GM23338 (cell line): ENCODE data around the gene PTPRN2. TPM values are rescaled to one million over a fixed set of nuclear protein-coding genes. Genes with fewer than 3 reads are reported as not detected.

Experiments used
- ATAC-seq: fragments of 200-7000 bp; cut with Tn5 transposase; 3 replicates; pipeline ENCODE4 v1.9.1; 2020
- DNase-seq: peaks from one replicate; pipeline ENCODE4 v3.0.0-alpha.2; 2015; ENCODE audit warnings: low spot score
- H2AFZ ChIP-seq: fragments of 200-600 bp; sonication (generic); 2 replicates; pipeline ENCODE4 v1.8.0; 2016; ENCODE audit warnings: antibody characterized with exemption, mild to moderate bottlenecking, moderate library complexity
- H3F3A ChIP-seq: fragments of 200-600 bp; sonication (generic); replicated peaks from 2 replicates; pipeline ENCODE4 v1.8.0; 2017; ENCODE audit warnings: antibody characterized with exemption, mixed run types, low read depth
- H3K27ac ChIP-seq: fragments of 200-600 bp; sonication (generic); 2 replicates; pipeline ENCODE4 v1.6.1; 2016; ENCODE audit warnings: low read depth
- H3K27me3 ChIP-seq: fragments of 200-600 bp; sonication (generic); 2 replicates; pipeline ENCODE4 v1.8.0; 2016; ENCODE audit warnings: mild to moderate bottlenecking, mixed run types, moderate library complexity; ENCODE audit not compliant: insufficient read depth
- H3K36me3 ChIP-seq: fragments of 200-600 bp; sonication (generic); 2 replicates; pipeline ENCODE4 v1.8.0; 2016; ENCODE audit warnings: mild to moderate bottlenecking; ENCODE audit not compliant: insufficient read depth
- H3K4me1 ChIP-seq: fragments of 200-600 bp; sonication (generic); 2 replicates; pipeline ENCODE4 v1.8.0; 2016; ENCODE audit warnings: mild to moderate bottlenecking, moderate library complexity; ENCODE audit not compliant: insufficient read depth
- H3K4me2 ChIP-seq: fragments of 200-600 bp; sonication (generic); 2 replicates; pipeline ENCODE4 v1.7.1; 2017; ENCODE audit warnings: mixed run types
- H3K4me3 ChIP-seq: fragments of 200-600 bp; sonication (generic); 2 replicates; pipeline ENCODE4 v1.6.1; 2016; ENCODE audit warnings: mixed run types
- H3K79me2 ChIP-seq: fragments of 200-600 bp; sonication (generic); replicated peaks from 2 replicates; pipeline ENCODE4 v1.8.0; 2017; ENCODE audit warnings: mild to moderate bottlenecking; ENCODE audit not compliant: insufficient read depth
- H3K9me2 ChIP-seq: fragments of 200-600 bp; sonication (generic); 2 replicates; pipeline ENCODE4 v1.8.0; 2017; ENCODE audit not compliant: insufficient read depth
- H4K20me1 ChIP-seq: fragments of 200-600 bp; sonication (generic); replicated peaks from 2 replicates; pipeline ENCODE4 v1.8.0; 2017; ENCODE audit warnings: mild to moderate bottlenecking; ENCODE audit not compliant: insufficient read depth
- H3K27ac Mint-ChIP-seq: 2 replicates; pipeline ENCODE4 v1.8.0; 2020; ENCODE audit warnings: inconsistent platforms, mild to moderate bottlenecking, moderate library complexity, mixed read lengths
- H3K27me3 Mint-ChIP-seq: 3 replicates; pipeline ENCODE4 v1.8.0; 2022; ENCODE audit warnings: low read depth, mild to moderate bottlenecking, moderate library complexity, mixed read lengths, inconsistent platforms; ENCODE audit not compliant: insufficient read depth, poor library complexity
- H3K36me3 Mint-ChIP-seq: 3 replicates; pipeline ENCODE4 v1.8.0; 2021; ENCODE audit warnings: low read depth, mild to moderate bottlenecking, inconsistent platforms, moderate library complexity, mixed read lengths
- H3K4me1 Mint-ChIP-seq: 3 replicates; pipeline ENCODE4 v1.8.0; 2020; ENCODE audit warnings: mild to moderate bottlenecking, inconsistent platforms, mixed read lengths
- H3K4me3 Mint-ChIP-seq: 3 replicates; pipeline ENCODE4 v1.8.0; 2021; ENCODE audit warnings: moderate library complexity, mild to moderate bottlenecking, inconsistent platforms, mixed read lengths
- H3K9me3 Mint-ChIP-seq: 3 replicates; pipeline ENCODE4 v1.8.0; 2020; ENCODE audit warnings: moderate library complexity, mild to moderate bottlenecking, inconsistent platforms, mixed read lengths
- CREB1 ChIP-seq: fragments of 250-450 bp; sonication (Bioruptor Pico); IDR thresholded peaks from 2 replicates; pipeline ENCODE4 v1.5.0; 2020; ENCODE audit warnings: low read depth, mild to moderate bottlenecking, moderate library complexity
- ETS1 ChIP-seq: IDR thresholded peaks from 2 replicates; pipeline ENCODE4 v1.6.1; 2016; ENCODE audit warnings: antibody characterized with exemption
- EZH2 ChIP-seq: fragments of 200-600 bp; sonication (generic); IDR thresholded peaks from one replicate; pipeline ENCODE4 v1.8.0; 2017; ENCODE audit warnings: antibody characterized with exemption, mild to moderate bottlenecking, low read depth; ENCODE audit not compliant: unreplicated experiment
- EZH2phosphoT487 ChIP-seq: fragments of 200-600 bp; sonication (generic); IDR thresholded peaks from one replicate; pipeline ENCODE4 v1.8.1; 2018; ENCODE audit warnings: antibody characterized with exemption; ENCODE audit not compliant: unreplicated experiment
- JUNB ChIP-seq: IDR thresholded peaks from one replicate; pipeline ENCODE4 v1.6.1; 2016; ENCODE audit warnings: antibody characterized with exemption; ENCODE audit not compliant: unreplicated experiment
- NANOG ChIP-seq: IDR thresholded peaks from 2 replicates; pipeline ENCODE4 v1.6.1; 2016; ENCODE audit warnings: antibody characterized with exemption, borderline replicate concordance
- REST ChIP-seq: IDR thresholded peaks from one replicate; pipeline ENCODE4 v1.6.1; 2018; ENCODE audit warnings: antibody characterized with exemption; ENCODE audit not compliant: unreplicated experiment
- STAT1 ChIP-seq: IDR thresholded peaks from one replicate; pipeline ENCODE4 v1.6.1; 2016; ENCODE audit warnings: antibody characterized with exemption; ENCODE audit not compliant: unreplicated experiment
- ZNF114 ChIP-seq: fragments of 250-450 bp; sonication (Bioruptor Pico); IDR thresholded peaks from 2 replicates; pipeline ENCODE4 v1.5.0; 2020; ENCODE audit warnings: mild to moderate bottlenecking, moderate library complexity
- ZNF462 ChIP-seq: fragments of 250-450 bp; sonication (Bioruptor Pico); IDR thresholded peaks from 2 replicates; pipeline ENCODE4 v1.5.0; 2020; ENCODE audit warnings: mild to moderate bottlenecking, moderate library complexity
- polyA plus RNA-seq: library from polyadenylated mRNA; unstranded; fragments of >200 nt; fragmentation: Nextera tagmentation; extraction: Ambion mirVana; gene quantifications from 2 replicates; pipeline ENCODE4 v1.2.1, GENCODE V29; 2016
- total RNA-seq: library from RNA; depleted of rRNA; stranded (reverse); fragments of >200 nt; shearing (Covaris generic); gene quantifications from 2 replicates; pipeline ENCODE4 v1.2.3, GENCODE V29; 2014
- TF ChIP-seq, protein P1 (sequence below), 2 experiments: fragments of 200-600 bp in 1 of 2; sonication (generic) in 1 of 2; conservative IDR thresholded peaks; 2 replicates each; pipeline versions ENCODE4 v1.5.1 to v1.6.1; 2016 to 2017; ENCODE audit warnings: antibody characterized with exemption in 2 of 2, low read depth in 2 of 2, mild to moderate bottlenecking in 2 of 2, moderate library complexity in 1 of 2

The PTPRN2 gene
- total and polyA plus RNA-seq, 2 experiments from 2014 or later, result 0.87 to 4.0 TPM

DNA sequence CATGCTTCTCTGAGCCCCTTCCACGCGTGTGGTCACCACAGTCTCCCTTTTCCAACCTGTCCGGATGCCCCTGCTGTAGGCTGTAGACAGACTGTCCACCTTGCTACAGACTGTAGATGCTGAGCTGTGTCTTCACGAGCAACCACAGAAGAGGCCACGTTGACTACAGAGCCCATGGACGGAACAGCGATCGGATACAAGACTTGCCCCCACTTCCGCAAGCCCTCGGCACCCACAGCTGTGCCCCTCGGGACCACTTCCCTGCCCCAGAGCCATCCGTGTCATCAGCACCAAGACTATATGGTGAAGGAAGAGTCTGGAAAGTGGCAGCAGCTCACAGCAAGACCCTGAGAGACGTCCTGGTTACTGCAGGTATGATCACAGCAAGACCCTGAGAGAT lies 759.4 kb downstream of the PTPRN2 start:
- Histone ChIP-seq H3K27me3 (no peaks in the 10 kb centered on the region), H3K4me1 (no peaks in the 10 kb centered on the region), H3K4me3 (no peak overlapping the region), H4K20me1 (no peaks in the 10 kb centered on the region), H3K4me2 (no peak overlapping the region), H3K9me2 (no peaks in the 10 kb centered on the region), H2AFZ (no peak overlapping the region), H3K27ac (no peak overlapping the region), H3K79me2 (no peaks in the 10 kb centered on the region), H3K36me3 (no peaks in the 10 kb centered on the region), H3F3A (no peaks in the 10 kb centered on the region)
- peaks cover 94% of the 10 kb centered on the region for H3K9me3 Mint-ChIP-seq
- no peak for ATAC-seq
- peaks cover 14% of the 10 kb centered on the region for H3K27me3 Mint-ChIP-seq
- no peak for TF ChIP-seq ZNF114
- no peak for TF ChIP-seq JUNB
- TF ChIP-seq, protein P1, sequence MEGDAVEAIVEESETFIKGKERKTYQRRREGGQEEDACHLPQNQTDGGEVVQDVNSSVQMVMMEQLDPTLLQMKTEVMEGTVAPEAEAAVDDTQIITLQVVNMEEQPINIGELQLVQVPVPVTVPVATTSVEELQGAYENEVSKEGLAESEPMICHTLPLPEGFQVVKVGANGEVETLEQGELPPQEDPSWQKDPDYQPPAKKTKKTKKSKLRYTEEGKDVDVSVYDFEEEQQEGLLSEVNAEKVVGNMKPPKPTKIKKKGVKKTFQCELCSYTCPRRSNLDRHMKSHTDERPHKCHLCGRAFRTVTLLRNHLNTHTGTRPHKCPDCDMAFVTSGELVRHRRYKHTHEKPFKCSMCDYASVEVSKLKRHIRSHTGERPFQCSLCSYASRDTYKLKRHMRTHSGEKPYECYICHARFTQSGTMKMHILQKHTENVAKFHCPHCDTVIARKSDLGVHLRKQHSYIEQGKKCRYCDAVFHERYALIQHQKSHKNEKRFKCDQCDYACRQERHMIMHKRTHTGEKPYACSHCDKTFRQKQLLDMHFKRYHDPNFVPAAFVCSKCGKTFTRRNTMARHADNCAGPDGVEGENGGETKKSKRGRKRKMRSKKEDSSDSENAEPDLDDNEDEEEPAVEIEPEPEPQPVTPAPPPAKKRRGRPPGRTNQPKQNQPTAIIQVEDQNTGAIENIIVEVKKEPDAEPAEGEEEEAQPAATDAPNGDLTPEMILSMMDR (conservative IDR thresholded peaks at IDR 0.05; ENCODE audit: low read depth in 2 of 2), result no peak
- no peak for TF ChIP-seq EZH2phosphoT487
- no peak for TF ChIP-seq NANOG
- TF ChIP-seq STAT1, result no peak
- TF ChIP-seq ETS1, result no peak
- TF ChIP-seq REST, result no peak
- no peak for TF ChIP-seq CREB1 (CRISPR knock-in tag)
- H3K36me3 Mint-ChIP-seq, result peaks cover 45% of the 10 kb centered on the region
- no peak for DNase-seq
- no peaks in the 10 kb centered on the region for H3K4me1 Mint-ChIP-seq
- no peak overlapping the region for H3K27ac Mint-ChIP-seq
- H3K4me3 Mint-ChIP-seq, result no peak overlapping the region

DNA sequence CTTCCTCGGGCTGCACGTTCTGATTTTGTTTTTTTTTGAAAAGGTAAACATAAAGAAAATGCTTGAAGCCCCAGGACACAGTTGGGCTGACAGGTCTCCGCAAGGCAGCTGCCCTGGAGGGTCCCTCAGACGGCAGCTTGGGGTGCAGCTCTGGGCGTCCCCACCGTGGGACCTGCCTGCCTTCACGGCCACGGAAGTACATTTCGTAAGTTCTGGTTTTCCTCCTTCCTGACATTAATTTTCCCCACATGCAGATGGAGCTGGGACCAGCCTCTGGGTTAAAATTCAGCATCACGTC lies 759.8 kb downstream of the PTPRN2 start:
- Histone ChIP-seq H2AFZ (no peak overlapping the region), H3K36me3 (no peaks in the 10 kb centered on the region), H3F3A (no peaks in the 10 kb centered on the region), H3K4me2 (no peak overlapping the region), H3K4me1 (no peaks in the 10 kb centered on the region), H4K20me1 (no peaks in the 10 kb centered on the region), H3K4me3 (no peak overlapping the region), H3K27me3 (no peaks in the 10 kb centered on the region), H3K79me2 (no peaks in the 10 kb centered on the region), H3K27ac (no peak overlapping the region), H3K9me2 (no peaks in the 10 kb centered on the region)
- Mint-ChIP-seq H3K4me3 (no peak overlapping the region), H3K27me3 (peaks cover 14% of the 10 kb centered on the region), H3K27ac (no peak overlapping the region), H3K4me1 (no peaks in the 10 kb centered on the region), H3K36me3 (peaks cover 41% of the 10 kb centered on the region), H3K9me3 (peaks cover 91% of the 10 kb centered on the region)
- ATAC-seq (no peak), DNase-seq (no peak)
- no peak for TF ChIP-seq JUNB
- TF ChIP-seq CREB1 (CRISPR knock-in tag), result no peak
- no peak for TF ChIP-seq ZNF462 (CRISPR knock-in tag)
- no peak for TF ChIP-seq EZH2
